Brain microvascular endothelial cell (primary cell): Measurements from ENCODE around the gene TOM1L2.

ENCODE experiments used
- DNase-seq: peaks from one replicate; pipeline ENCODE4 v3.0.0-alpha.2; 2020
- H3K27ac ChIP-seq: fragments of 250-450 bp; sonication (Bioruptor Pico); 2 replicates; pipeline ENCODE4 v1.5.1; 2020; ENCODE audit warnings: mild to moderate bottlenecking, moderate library complexity
- H3K27me3 ChIP-seq: fragments of 250-450 bp; sonication (Bioruptor Pico); replicated peaks from 2 replicates; pipeline ENCODE4 v1.5.1; 2020; ENCODE audit warnings: mild to moderate bottlenecking
- H3K36me3 ChIP-seq: fragments of 250-450 bp; sonication (Bioruptor Pico); replicated peaks from 2 replicates; pipeline ENCODE4 v1.5.1; 2020; ENCODE audit warnings: mild to moderate bottlenecking
- H3K4me3 ChIP-seq: 2 replicates; pipeline ENCODE4 v1.5.1; 2011; ENCODE audit warnings: low read depth, mild to moderate bottlenecking, control low read depth, low read length, moderate library complexity
- in situ Hi-C: cut with HindIII; loops from 2 replicates; pipeline ENCODE4 v1.10.0; 2017; ENCODE audit warnings: low sequenced_read_pairs, low pct_ligation_motif_present
- TF ChIP-seq, protein P1 (sequence below): IDR thresholded peaks from 2 replicates; pipeline ENCODE4 v1.5.1; 2011; ENCODE audit warnings: low read depth, mild to moderate bottlenecking, moderate library complexity, low read length, control low read depth, inconsistent platforms; ENCODE audit errors: missing control alignments

TOM1L2 gene

DNA sequence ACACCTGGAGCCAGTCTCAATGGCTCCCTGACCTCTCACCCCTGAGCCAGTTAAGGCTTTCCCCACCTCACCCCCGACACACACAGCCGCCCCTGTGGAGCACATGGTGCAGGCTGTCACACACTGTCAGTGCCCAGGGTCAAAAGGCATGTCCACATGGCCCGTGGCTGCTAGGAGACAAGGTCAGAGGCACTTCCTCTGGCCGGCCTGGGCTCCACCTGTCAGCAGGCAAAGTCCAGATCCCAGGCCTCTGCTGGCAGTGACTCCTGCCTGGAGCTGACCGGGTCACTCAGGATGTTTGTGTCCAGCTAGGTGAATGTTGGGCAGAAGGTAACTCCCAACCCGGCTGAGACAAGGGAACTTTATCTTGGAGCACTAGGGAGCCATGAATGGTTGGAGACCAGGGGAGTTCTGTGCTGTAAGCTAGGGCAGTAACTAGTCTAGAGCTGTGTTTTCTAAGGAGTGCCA is 141.4 kb downstream of the TOM1L2 start:
- H3K27me3 ChIP-seq = no peaks in the 10 kb centered on the region
- TF ChIP-seq, protein P1, sequence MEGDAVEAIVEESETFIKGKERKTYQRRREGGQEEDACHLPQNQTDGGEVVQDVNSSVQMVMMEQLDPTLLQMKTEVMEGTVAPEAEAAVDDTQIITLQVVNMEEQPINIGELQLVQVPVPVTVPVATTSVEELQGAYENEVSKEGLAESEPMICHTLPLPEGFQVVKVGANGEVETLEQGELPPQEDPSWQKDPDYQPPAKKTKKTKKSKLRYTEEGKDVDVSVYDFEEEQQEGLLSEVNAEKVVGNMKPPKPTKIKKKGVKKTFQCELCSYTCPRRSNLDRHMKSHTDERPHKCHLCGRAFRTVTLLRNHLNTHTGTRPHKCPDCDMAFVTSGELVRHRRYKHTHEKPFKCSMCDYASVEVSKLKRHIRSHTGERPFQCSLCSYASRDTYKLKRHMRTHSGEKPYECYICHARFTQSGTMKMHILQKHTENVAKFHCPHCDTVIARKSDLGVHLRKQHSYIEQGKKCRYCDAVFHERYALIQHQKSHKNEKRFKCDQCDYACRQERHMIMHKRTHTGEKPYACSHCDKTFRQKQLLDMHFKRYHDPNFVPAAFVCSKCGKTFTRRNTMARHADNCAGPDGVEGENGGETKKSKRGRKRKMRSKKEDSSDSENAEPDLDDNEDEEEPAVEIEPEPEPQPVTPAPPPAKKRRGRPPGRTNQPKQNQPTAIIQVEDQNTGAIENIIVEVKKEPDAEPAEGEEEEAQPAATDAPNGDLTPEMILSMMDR = no peak
- in situ Hi-C loops = no loop called here
- DNase-seq = no peak
- H3K27ac ChIP-seq = no peak overlapping the region
- peaks cover 26% of the 10 kb centered on the region for H3K36me3 ChIP-seq
- H3K4me3 ChIP-seq = no peak overlapping the region

DNA sequence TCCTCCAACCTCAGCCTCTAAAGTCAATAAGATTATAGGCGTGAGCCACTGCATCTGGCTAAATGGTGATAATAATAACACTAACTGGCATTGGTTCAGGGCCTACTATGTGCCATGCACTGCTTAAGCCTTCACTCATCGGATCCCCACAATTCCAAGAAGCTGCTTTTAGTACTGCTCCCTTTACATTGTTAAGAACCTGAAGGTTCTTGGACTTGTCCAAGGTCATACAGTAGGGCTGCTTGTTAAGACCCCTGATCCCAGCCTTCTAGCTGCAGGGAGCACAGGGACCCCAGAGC is 142.0 kb downstream of the TOM1L2 start:
- peaks cover 26% of the 10 kb centered on the region for H3K36me3 ChIP-seq
- no peak for DNase-seq
- no peak overlapping the region for H3K4me3 ChIP-seq
- H3K27ac ChIP-seq = no peak overlapping the region
- H3K27me3 ChIP-seq = no peaks in the 10 kb centered on the region
- TF ChIP-seq, protein P1 = no peak
- in situ Hi-C loops = no loop called here

DNA sequence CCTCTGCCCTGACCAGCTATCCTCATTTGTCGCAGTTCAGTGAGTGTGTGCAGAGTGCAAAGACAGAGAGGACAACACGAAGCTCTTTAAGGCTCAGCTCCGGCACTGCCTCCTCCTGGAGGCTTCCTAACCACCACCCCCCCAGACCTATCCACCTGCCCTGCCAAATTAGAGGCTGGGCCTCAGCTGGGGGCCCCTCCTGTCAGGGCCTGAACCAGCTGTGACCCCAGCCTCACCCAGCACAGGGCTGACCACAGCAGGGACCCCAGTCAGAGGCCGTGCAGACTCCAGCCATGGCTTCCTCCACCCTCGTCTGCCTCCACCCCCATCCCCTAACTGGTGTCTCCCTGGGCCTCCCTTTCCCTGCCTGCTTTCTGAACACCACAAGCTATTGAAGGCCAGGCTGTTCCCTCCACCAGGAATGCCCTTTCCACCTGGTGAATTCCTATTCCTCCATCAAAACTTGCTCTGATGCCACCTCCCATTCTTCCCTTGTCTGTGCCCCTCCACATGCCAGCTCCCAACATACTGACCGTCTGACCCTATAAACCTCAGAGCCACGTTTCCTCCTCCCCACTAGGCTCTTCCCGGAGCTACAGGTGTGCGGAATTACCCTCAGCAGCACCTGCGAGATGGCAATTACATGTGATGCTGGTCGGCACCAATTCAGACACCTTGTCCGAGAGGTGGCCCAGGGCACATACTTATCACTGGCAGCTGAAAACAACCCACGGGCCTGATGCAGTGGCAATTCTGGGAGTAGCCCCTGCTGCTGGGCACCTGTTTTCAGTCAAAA is 144.2 kb downstream of the TOM1L2 start:
- no peak overlapping the region for H3K27ac ChIP-seq
- TF ChIP-seq, protein P1 = no peak
- in situ Hi-C loops = no loop called here
- H3K36me3 ChIP-seq = peaks cover 26% of the 10 kb centered on the region
- H3K4me3 ChIP-seq = no peak overlapping the region
- no peaks in the 10 kb centered on the region for H3K27me3 ChIP-seq
- no peak for DNase-seq

DNA sequence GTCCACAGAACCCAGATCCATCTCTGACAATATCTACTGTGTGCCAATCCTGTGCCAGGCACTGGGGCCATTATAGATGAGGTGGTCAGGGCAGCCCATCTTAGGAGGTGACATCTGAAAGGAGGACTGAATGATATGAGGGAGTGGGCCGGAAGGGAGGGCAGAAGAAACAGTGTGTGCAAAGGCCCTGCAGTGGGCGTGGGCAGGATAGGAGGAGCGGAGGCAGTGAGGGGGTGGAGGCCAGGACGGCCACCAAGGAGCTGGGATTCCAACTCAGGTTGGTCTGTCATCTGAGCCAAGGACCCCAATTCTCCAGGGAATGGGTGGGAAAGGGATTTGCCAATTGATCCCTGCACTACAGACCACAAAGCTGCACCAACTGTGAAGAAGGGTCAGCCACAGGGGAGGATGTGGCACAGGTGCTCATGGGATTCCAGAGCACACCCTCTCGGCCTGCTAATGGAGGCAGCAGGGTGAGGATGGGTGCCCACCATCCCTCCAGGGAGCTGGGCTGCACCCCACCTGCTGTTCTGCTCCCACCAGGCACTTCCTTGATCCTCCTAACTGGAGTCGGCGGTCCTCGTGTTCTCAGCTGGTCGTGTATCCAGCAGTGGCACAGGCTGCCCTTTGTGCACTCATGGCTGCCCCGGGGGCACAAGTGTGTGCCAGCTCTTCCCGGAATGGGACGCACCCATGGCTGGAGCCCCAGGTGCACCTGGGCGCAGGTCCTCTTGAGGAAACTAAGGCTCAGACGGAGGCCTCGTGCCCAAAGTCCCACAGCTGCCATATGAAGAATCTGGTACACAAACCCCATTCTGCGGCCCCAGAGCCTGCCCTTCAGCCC is 145.0 kb downstream of the TOM1L2 start:
- no peak overlapping the region for H3K4me3 ChIP-seq
- TF ChIP-seq, protein P1 = no peak
- in situ Hi-C loops = no loop called here
- H3K36me3 ChIP-seq = peaks cover 24% of the 10 kb centered on the region
- H3K27me3 ChIP-seq = no peaks in the 10 kb centered on the region
- DNase-seq = no peak
- H3K27ac ChIP-seq = no peak overlapping the region

DNA sequence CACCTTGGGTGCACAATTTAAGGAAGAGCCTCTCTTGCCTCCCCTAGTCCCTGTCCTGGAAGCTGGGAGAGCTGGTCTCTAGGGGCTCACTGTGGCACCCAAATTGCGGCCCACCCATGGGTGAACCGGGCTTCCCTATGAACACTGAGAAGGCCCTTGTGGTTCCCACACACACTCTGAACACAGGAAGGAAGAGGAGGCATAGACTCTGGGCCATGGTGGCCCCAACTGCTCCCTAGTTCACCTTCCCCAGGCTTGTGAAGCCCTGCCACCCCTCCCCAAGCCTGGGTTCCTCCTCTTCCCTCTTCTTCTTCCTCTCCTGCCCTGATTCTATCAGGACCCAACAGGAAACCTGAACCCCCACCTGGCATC is 145.9 kb downstream of the TOM1L2 start:
- H3K27me3 ChIP-seq = no peaks in the 10 kb centered on the region
- H3K4me3 ChIP-seq = no peak overlapping the region
- H3K27ac ChIP-seq = no peak overlapping the region
- in situ Hi-C loops = no loop called here
- peaks cover 17% of the 10 kb centered on the region for H3K36me3 ChIP-seq
- no peak for DNase-seq
- TF ChIP-seq, protein P1 = no peak
